HEK293T (cell line): ENCODE data around the gene SCGB1C1.
"Not testable (repeated sequence)": the region's sequence is repeated elsewhere in the genome, so short reads cannot be mapped to it uniquely, and the experiment has no call there.

Experiments
- ELF4 ChIP-seq: fragments of 450-650 bp; IDR thresholded peaks from 2 replicates; pipeline ENCODE4 v1.6.1; 2017; ENCODE audit warnings: antibody characterized with exemption
- FOXK2 ChIP-seq: fragments of 450-650 bp; IDR thresholded peaks from 2 replicates; pipeline ENCODE4 v1.6.1; 2016; ENCODE audit warnings: mild to moderate bottlenecking
- HDGF ChIP-seq: fragments of 450-650 bp; IDR thresholded peaks from 2 replicates; pipeline ENCODE4 v1.6.1; 2017; ENCODE audit warnings: antibody characterized with exemption, borderline replicate concordance
- LEF1 ChIP-seq: fragments of 450-650 bp; IDR thresholded peaks from 2 replicates; pipeline ENCODE4 v1.6.1; 2017; ENCODE audit warnings: mild to moderate bottlenecking, borderline replicate concordance
- PKNOX1 ChIP-seq: fragments of 450-650 bp; IDR thresholded peaks from 2 replicates; pipeline ENCODE4 v1.6.1; 2016
- SP1 ChIP-seq: fragments of 450-650 bp; IDR thresholded peaks from 2 replicates; pipeline ENCODE4 v1.6.1; 2017
- SUZ12 ChIP-seq: fragments of 450-650 bp; IDR thresholded peaks from 2 replicates; pipeline ENCODE4 v1.6.1; 2016; ENCODE audit warnings: mild to moderate bottlenecking
- TARDBP ChIP-seq: fragments of 450-650 bp; IDR thresholded peaks from 2 replicates; pipeline ENCODE4 v1.6.1; 2016
- ZNF384 ChIP-seq: fragments of 450-650 bp; IDR thresholded peaks from 2 replicates; pipeline ENCODE4 v1.6.1; 2016

DNA sequence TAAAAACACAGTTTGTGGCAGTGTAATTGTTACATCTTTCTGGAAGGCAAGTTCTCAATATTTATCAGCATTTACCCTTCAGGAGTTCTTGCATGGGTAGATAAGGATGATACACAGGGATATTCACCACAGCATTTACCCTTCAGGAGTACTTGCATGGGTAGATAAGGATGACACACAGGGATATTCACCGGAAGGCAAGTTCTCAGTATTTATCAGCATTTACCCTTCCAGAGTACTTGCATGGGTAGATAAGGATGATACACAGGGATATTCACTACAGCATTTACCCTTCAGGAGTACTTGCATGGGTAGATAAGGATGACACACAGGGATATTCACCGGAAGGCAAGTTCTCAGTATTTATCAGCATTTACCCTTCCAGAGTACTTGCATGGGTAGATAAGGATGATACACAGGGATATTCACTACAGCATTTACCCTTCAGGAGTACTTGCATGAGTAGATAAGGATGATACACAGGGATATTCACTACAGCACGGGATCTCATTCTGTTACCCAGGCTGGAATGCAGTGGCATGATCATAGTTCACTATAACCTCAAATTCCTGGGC lies 27.9 kb downstream of the SCGB1C1 start:
- TF ChIP-seq PKNOX1, SP1, ELF4, TARDBP, LEF1, ZNF384, SUZ12, HDGF, FOXK2: not testable (repeated sequence)
